Naive B cell (primary cell): Measurements from ENCODE around the gene STK17B. TPM values are rescaled to one million over a fixed set of nuclear protein-coding genes. Genes with fewer than 3 reads are reported as not detected.
"Not testable (repeated sequence)": the region's sequence is repeated elsewhere in the genome, so short reads cannot be mapped to it uniquely, and the experiment has no call there.

ENCODE experiments used
- ATAC-seq, 2 donors: fragments of 150-1000 bp; cut with Tn5 transposase; 2 replicates each; pipeline ENCODE4 v1.10.0; 2021; ENCODE audit warnings: low read depth in 2 of 2, mild to moderate bottlenecking in 2 of 2, moderate library complexity in 2 of 2
- DNase-seq: peaks from one replicate; pipeline ENCODE4 v3.0.0; 2022
- H3K27ac Mint-ChIP-seq, 6 donors: one replicate each; pipeline ENCODE4 v1.8.0; 2020 to 2022; ENCODE audit warnings: mild to moderate bottlenecking in 6 of 6, mixed read lengths in 6 of 6, moderate library complexity in 5 of 6, inconsistent platforms in 2 of 6
- H3K27me3 Mint-ChIP-seq, 3 donors: one replicate each; pipeline ENCODE4 v1.8.0; 2021 to 2022; ENCODE audit warnings: mixed read lengths in 3 of 3, mild to moderate bottlenecking in 1 of 3
- H3K36me3 Mint-ChIP-seq, 2 donors: one replicate each; pipeline ENCODE4 v1.8.0; 2020 to 2022; ENCODE audit warnings: mixed read lengths in 2 of 2, inconsistent platforms in 1 of 2, mild to moderate bottlenecking in 1 of 2
- H3K4me1 Mint-ChIP-seq, 3 donors: one replicate each; pipeline ENCODE4 v1.8.0; 2020 to 2022; ENCODE audit warnings: mixed read lengths in 3 of 3, inconsistent platforms in 1 of 3, mild to moderate bottlenecking in 1 of 3, moderate library complexity in 1 of 3
- H3K4me3 Mint-ChIP-seq, 8 donors: one replicate each; pipeline ENCODE4 v1.8.0; 2020 to 2022; ENCODE audit warnings: mild to moderate bottlenecking in 8 of 8, mixed read lengths in 8 of 8, moderate library complexity in 8 of 8, inconsistent platforms in 2 of 8
- H3K9me3 Mint-ChIP-seq, 7 donors: one replicate each; pipeline ENCODE4 v1.8.0; 2020 to 2022; ENCODE audit warnings: mixed read lengths in 7 of 7, mild to moderate bottlenecking in 5 of 7, inconsistent platforms in 2 of 7, moderate library complexity in 1 of 7
- polyA plus RNA-seq, 6 donors: library from polyadenylated mRNA; unstranded; fragments of 300-500 nt; fragmentation: Illumina TruSeq; gene quantifications; one replicate each; pipeline ENCODE4 v1.2.3, GENCODE V29; 2021; ENCODE audit warnings: low read depth in 6 of 6

Gene STK17B
- polyA plus RNA-seq, 6 donors from 2014 or later, result 90.2 to 162 (median 118) TPM

DNA sequence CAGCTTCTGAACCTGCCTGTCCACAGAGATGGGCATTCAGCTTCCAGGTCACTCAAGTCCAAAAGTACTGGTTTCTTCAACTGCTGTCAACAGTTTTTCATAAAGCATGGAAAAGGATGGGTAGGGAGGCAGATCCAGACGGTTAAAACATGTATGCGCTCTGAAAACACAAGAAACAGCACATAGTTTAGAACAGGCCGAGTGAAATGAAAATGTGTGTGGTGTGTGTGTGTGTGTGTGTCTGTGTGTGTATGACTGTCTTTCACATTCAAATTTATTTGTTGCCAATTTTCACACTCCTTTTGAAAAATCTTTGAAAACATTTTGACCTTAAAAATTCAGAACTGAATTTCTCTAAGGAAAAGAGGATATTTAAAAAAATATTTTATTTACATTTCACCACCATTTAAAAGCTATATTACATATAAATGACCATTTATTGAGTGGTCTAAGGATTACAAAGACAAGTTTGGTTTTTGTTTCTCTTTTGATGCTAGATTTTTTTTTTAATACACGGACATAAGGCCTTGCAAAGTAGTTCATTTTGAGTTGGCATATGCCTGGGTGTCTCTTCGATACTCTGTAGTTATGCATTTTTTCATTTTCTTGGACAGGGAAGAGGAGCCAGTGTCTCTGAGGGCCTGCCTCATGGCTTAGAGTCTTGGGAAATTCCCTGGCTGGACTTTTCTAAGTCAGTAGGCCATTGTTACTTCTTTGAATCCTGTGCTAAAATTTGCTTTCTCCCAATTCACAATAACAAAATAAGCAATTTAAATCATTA is 30.0 kb upstream of the STK17B start:
- Mint-ChIP-seq H3K4me1 (peaks cover 9 to 21% (median 16%) of the 10 kb centered on the region in 3 donors), H3K27ac (peak overlapping the region in 4 of 6 donors; percentile 44 to 80 (median 62)), H3K4me3 (peak overlapping the region in 4 of 8 donors; percentile 12 to 58 (median 32)), H3K36me3 (no peaks in the 10 kb centered on the region), H3K27me3 (no peaks in the 10 kb centered on the region), H3K9me3 (no peaks in the 10 kb centered on the region)
- no peak for DNase-seq
- ATAC-seq, result no peak

DNA sequence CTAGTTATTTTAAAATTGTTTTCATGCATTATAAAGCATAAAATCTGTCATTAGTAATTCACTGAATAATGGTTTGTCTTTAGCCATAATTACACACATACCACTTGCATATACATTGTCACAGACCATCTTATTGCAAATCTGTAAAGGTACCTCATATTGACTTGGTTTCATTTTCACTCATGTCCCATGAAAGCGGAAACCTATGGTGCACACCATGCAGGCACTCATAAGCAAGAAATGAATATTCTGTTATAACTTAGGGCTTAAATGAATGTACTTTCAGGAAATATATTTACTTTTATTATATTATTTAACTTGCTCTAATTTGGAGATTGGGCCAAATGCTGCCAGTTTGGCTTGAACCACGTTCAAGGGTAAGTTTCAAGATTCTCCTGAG is 29.2 kb upstream of the STK17B start:
- peak overlapping the region in 1 of 8 donors; percentile 38 for H3K4me3 Mint-ChIP-seq
- no peaks in the 10 kb centered on the region for H3K9me3 Mint-ChIP-seq
- peak; percentile 55 to 73 for ATAC-seq
- H3K27ac Mint-ChIP-seq, result peak overlapping the region in 1 of 6 donors; percentile 44
- no peaks in the 10 kb centered on the region for H3K27me3 Mint-ChIP-seq
- H3K4me1 Mint-ChIP-seq, result peaks cover 12 to 26% (median 15%) of the 10 kb centered on the region in 3 donors
- H3K36me3 Mint-ChIP-seq, result no peaks in the 10 kb centered on the region
- no peak for DNase-seq

DNA sequence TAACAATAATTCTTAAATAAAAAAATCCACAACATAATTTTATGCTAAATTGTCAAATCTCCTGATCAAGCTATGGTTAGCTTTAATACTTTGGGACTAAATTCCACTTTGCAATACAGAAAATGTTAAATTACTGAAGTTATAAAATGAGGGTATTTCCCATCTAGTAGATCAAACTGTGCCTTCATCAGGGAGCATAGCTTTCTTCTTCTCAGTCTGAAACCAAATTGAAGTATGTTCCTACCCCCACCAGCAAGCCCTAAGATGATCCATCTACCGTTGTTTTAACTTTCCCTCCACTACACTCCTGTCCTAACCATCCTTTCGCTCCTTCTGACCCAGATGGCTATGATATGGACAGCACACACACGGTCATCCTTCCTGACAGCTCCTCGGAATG is 24.4 kb upstream of the STK17B start:
- Mint-ChIP-seq H3K36me3 (no peaks in the 10 kb centered on the region), H3K4me3 (no peak overlapping the region), H3K27ac (peak overlapping the region in 3 of 6 donors; percentile 7 to 96 (median 78)), H3K9me3 (no peaks in the 10 kb centered on the region), H3K27me3 (no peaks in the 10 kb centered on the region), H3K4me1 (peaks cover 10 to 22% (median 20%) of the 10 kb centered on the region in 3 donors)
- no peak for ATAC-seq
- no peak for DNase-seq

DNA sequence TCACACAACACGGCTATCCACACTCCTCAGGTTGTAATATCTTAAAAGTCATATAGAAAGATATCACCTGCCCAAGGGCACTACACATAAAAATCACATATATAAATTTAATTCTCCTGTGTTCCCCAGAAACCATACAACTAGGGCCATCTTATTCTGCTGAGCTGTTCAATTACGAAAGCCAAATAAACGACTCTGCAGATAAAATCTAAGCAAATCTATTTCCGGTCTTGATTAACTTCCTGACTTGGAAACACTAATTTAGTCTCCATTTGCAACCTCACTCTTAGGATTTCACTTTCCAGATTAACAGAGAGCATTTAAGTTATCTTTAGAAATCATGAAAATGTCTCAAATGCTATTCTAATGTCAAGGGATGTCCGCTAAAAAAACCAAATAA is 23.9 kb upstream of the STK17B start:
- Mint-ChIP-seq H3K27ac (no peak overlapping the region), H3K9me3 (peaks cover 0 to 1% (median 0%) of the 10 kb centered on the region in 7 donors), H3K4me1 (peaks cover 10 to 21% (median 17%) of the 10 kb centered on the region in 3 donors), H3K36me3 (no peaks in the 10 kb centered on the region), H3K4me3 (peak overlapping the region in 1 of 8 donors; percentile 54), H3K27me3 (no peaks in the 10 kb centered on the region)
- no peak for ATAC-seq
- DNase-seq, result no peak

DNA sequence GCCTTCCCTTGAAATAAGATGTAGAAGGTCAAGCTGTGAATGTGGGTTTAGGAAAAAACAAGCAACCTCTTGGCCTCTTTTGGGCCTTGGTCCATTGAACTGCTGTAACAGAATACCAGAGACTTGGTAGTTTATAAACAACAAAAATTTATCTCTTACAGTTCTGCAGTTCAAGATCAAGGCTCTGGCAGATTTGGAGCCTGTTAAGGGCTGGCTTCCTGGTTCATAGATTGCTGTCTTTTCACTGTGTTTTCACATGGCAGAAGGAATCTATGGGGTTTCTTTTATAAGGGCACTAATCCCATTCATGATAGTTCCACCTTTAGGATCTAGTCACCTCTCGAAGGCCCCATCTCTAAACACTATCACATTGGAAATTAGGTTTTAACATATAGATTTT is 20.2 kb upstream of the STK17B start:
- no peaks in the 10 kb centered on the region for H3K27me3 Mint-ChIP-seq
- DNase-seq (no peak), ATAC-seq (no peak)
- H3K9me3 Mint-ChIP-seq, result peaks cover 0 to 1% (median 0%) of the 10 kb centered on the region in 7 donors
- no peaks in the 10 kb centered on the region for H3K36me3 Mint-ChIP-seq
- H3K4me1 Mint-ChIP-seq, result peaks cover 2 to 26% (median 21%) of the 10 kb centered on the region in 3 donors
- H3K4me3 Mint-ChIP-seq, result no peak overlapping the region
- H3K27ac Mint-ChIP-seq, result peak overlapping the region in 1 of 6 donors; percentile 54

DNA sequence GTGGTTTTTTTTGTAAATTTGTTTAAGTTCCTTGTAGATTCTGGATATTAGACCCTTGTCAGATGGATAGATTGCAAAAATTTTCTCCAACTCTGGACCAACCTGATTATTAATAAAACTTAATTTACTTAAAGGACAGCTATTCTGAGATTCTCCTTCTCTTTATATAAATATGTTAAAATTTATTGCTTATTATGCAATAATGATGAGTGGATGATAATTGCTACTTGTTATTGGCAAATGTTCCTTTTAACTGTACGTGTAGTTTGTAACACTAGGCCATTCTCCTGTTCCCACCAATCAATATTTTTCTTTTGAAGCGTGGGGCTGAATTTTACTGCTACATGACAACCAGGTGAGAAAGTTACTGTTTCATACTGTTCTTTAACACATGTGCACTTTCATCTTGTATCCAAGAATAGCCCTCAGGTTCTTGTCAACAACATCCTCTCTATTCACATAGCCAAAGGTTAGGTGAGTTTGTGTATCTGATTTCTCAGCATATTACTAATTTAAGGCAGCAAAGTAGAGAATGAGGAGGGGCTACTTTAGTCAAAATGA is 16.6 kb upstream of the STK17B start:
- Mint-ChIP-seq H3K27ac (peak overlapping the region in 1 of 6 donors; percentile 39), H3K4me3 (peak overlapping the region in 1 of 8 donors; percentile 16), H3K9me3 (peaks cover 0 to 5% (median 0%) of the 10 kb centered on the region in 7 donors), H3K36me3 (no peaks in the 10 kb centered on the region), H3K4me1 (peaks cover 25 to 38% (median 29%) of the 10 kb centered on the region in 3 donors), H3K27me3 (no peaks in the 10 kb centered on the region)
- ATAC-seq (no peak), DNase-seq (no peak)

DNA sequence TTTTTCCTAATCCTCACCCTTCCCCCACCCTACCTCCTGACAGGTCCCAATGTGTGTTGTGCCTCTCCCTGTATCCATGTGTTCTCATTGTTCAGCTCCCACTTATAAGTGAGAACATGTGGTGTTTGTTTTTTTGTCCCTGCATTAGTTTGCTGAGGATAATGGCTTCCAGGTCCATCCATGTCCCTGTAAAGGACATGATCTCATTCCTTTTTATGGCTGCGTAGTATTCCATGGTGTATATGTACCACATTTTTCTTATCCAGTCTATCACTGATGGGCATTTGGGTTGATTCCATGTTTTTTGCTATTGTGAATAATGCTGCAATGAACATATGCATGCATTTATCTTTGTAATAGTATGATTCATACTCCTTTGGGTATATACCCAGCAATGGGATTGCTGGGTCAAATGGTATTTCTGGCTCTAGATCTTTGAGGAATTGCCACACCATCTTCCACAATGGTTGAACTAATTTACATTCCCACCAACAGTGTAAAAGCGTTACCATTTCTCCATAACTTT is 15.9 kb upstream of the STK17B start:
- not testable (repeated sequence) for DNase-seq, ATAC-seq, H3K9me3 Mint-ChIP-seq, H3K27me3 Mint-ChIP-seq, H3K4me3 Mint-ChIP-seq, H3K36me3 Mint-ChIP-seq
- Mint-ChIP-seq H3K4me1 (peaks cover 31 to 45% (median 32%) of the 10 kb centered on the region in 3 donors), H3K27ac (peak overlapping the region in 1 of 6 donors; percentile 93)

DNA sequence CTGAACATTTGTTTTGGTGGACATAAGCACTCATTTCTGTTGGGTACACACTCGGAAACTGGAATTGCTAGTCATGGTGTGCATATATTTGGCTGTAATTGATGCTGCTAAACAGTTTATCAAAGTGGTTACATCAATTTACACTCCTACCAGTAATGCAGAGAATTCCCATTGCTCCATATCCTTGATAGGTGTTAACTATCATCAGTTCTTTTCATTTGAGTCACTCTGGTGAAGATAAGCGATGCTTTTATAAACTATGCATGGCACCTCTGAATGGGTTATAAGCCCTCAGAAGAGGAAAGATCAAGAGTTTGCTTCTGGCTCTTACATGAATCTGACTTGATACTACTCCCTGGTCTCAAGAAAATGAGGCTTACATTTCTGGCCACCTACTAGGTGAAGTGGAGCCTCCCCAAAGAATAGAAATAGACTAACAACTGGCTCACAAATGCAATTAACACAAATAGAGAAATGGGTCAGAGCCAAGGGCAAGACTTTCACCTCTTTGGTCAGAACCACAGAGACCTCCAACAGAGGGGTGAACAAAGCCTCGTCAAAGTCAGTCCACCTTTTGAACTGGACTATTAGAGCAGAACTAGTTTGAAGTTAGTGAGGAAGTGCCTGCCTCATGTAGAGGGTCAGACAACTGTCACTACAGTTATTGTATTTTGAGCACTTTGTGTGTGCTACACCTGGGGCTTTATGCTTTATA is 15.0 kb upstream of the STK17B start:
- Mint-ChIP-seq H3K4me3 (peak overlapping the region in 1 of 8 donors; percentile 70), H3K36me3 (no peaks in the 10 kb centered on the region)
- DNase-seq, result no peak

GRCh38 chr2:196184921-196185320 is 13.5 kb upstream of the STK17B start:
- Mint-ChIP-seq H3K36me3 (no peaks in the 10 kb centered on the region), H3K27ac (no peak overlapping the region), H3K27me3 (no peaks in the 10 kb centered on the region), H3K4me1 (peaks cover 46 to 65% (median 46%) of the 10 kb centered on the region in 3 donors), H3K9me3 (peaks cover 0 to 4% (median 0%) of the 10 kb centered on the region in 7 donors), H3K4me3 (no peak overlapping the region)
- no peak for ATAC-seq
- no peak for DNase-seq

More for the DNA sequence above, 15.0 kb upstream of the STK17B start:
- H3K27me3 Mint-ChIP-seq, result no peaks in the 10 kb centered on the region
- peaks cover 0 to 5% (median 0%) of the 10 kb centered on the region in 7 donors for H3K9me3 Mint-ChIP-seq
- ATAC-seq, result peak; percentile 26 to 27
- H3K4me1 Mint-ChIP-seq, result peaks cover 38 to 53% (median 39%) of the 10 kb centered on the region in 3 donors
- H3K27ac Mint-ChIP-seq, result peak overlapping the region in 2 of 6 donors; percentile 39 to 72

GRCh38 chr2:196183528-196184231 is 12.3 kb upstream of the STK17B start:
- ATAC-seq (peak in 1 of 2 donors; percentile 20), DNase-seq (no peak)
- no peaks in the 10 kb centered on the region for H3K27me3 Mint-ChIP-seq
- peak overlapping the region; percentile 84 to 96 (median 93) for H3K27ac Mint-ChIP-seq
- H3K4me1 Mint-ChIP-seq, result peaks cover 52 to 71% (median 56%) of the 10 kb centered on the region in 3 donors
- H3K36me3 Mint-ChIP-seq, result no peaks in the 10 kb centered on the region
- peaks cover 0 to 4% (median 0%) of the 10 kb centered on the region in 7 donors for H3K9me3 Mint-ChIP-seq
- peak overlapping the region in 3 of 8 donors; percentile 21 to 75 (median 44) for H3K4me3 Mint-ChIP-seq

GRCh38 chr2:196183172-196183473 is 11.7 kb upstream of the STK17B start:
- Mint-ChIP-seq H3K9me3 (peaks cover 0 to 4% (median 0%) of the 10 kb centered on the region in 7 donors), H3K4me1 (peaks cover 51 to 73% (median 58%) of the 10 kb centered on the region in 3 donors), H3K4me3 (peak overlapping the region in 7 of 8 donors; percentile 2 to 75 (median 37)), H3K36me3 (no peaks in the 10 kb centered on the region), H3K27ac (peak overlapping the region; percentile 90 to 96 (median 93)), H3K27me3 (no peaks in the 10 kb centered on the region)
- ATAC-seq (peak; percentile 8 to 43), DNase-seq (no peak)

DNA sequence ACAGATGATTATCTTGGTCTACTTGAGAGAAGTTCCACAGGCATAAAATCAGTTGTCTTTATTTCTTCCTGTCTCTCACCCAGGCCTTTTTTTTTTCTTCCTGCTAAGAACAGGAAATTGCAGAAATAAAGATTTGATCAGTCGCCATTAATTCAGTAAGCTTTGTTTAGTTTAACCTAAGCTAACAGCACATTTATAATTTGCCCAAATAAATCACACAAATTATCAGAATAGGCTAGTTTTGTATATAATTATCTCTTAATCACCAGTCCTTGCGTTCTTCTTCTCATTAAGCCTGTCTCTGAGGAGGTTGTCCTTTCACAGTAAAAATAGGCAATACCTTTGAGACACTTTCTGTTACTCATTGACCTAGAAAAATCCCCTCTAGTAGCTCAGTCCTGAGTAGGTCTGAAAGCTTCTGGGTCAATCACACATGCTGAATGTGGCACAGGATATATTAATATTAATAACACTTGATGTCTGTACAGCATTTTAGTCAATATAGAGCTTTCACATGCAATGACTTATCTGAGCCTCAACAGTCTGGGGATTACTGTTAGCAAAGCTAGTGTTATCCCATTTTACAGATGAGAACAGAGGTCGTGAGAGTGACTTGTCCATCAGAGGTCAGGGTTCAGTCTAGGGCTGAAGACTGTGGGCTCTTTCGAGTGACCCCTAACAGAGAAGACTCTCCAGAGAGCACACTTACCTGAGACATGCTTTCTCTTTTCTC is 11.2 kb upstream of the STK17B start:
- Mint-ChIP-seq H3K27ac (peak overlapping the region; percentile 90 to 96 (median 93)), H3K4me3 (peak overlapping the region; percentile 23 to 75 (median 58)), H3K9me3 (peaks cover 0 to 4% (median 0%) of the 10 kb centered on the region in 7 donors), H3K27me3 (no peaks in the 10 kb centered on the region), H3K36me3 (no peaks in the 10 kb centered on the region), H3K4me1 (peaks cover 52 to 76% (median 62%) of the 10 kb centered on the region in 3 donors)
- DNase-seq, result no peak
- peak; percentile 9 to 41 for ATAC-seq
